Ectodermal cell (in vitro differentiated cells): ENCODE data around the gene FUOM.

Experiments
- H3K27ac ChIP-seq: 2 replicates; pipeline ENCODE4 v1.7.0; 2013; ENCODE audit warnings: mild to moderate bottlenecking, low read depth, low read length; ENCODE audit not compliant: insufficient read depth, poor library complexity, severe bottlenecking
- H3K27me3 ChIP-seq: 2 replicates; pipeline ENCODE4 v1.7.0; 2013; ENCODE audit warnings: mild to moderate bottlenecking, low read length; ENCODE audit not compliant: insufficient read depth, control insufficient read depth, poor library complexity, severe bottlenecking
- H3K36me3 ChIP-seq: one replicate; pipeline ENCODE4 v1.7.0; 2013; ENCODE audit warnings: low read length; ENCODE audit not compliant: control insufficient read depth, insufficient read depth
- H3K4me1 ChIP-seq: one replicate; pipeline ENCODE4 v1.7.0; 2013; ENCODE audit warnings: low read length; ENCODE audit not compliant: control insufficient read depth, insufficient read depth
- H3K4me3 ChIP-seq: 2 replicates; pipeline ENCODE4 v1.7.0; 2013; ENCODE audit warnings: low read depth, low read length, control low read depth; ENCODE audit not compliant: insufficient read depth
- H3K9me3 ChIP-seq: 2 replicates; pipeline ENCODE4 v1.7.0; 2013; ENCODE audit warnings: mild to moderate bottlenecking, low read length, moderate library complexity; ENCODE audit not compliant: control insufficient read depth
- WGBS, 2 experiments: methylation state at CpG; one replicate each; pipeline ENCODE4 v1.1.7; 2013; ENCODE audit warnings: missing lambda C conversion rate in 2 of 2; 5-methylcytosine and 5-hydroxymethylcytosine counted together

The FUOM gene

GRCh38 chr10:133397938-133398337, 40.1 kb upstream of the FUOM start:
- Histone ChIP-seq H3K27me3 (no peaks in the 10 kb centered on the region), H3K36me3 (peaks cover 41% of the 10 kb centered on the region), H3K27ac (no peak overlapping the region), H3K4me3 (no peak overlapping the region), H3K4me1 (peaks cover 3% of the 10 kb centered on the region), H3K9me3 (no peaks in the 10 kb centered on the region)
- WGBS, 2 experiments: 94 to 96% methylated on average over 7 of the region's 7 CpGs

GRCh38 chr10:133396035-133396624, 38.3 kb upstream of the FUOM start:
- Histone ChIP-seq H3K9me3 (no peaks in the 10 kb centered on the region), H3K4me1 (peaks cover 3% of the 10 kb centered on the region), H3K27ac (no peak overlapping the region), H3K27me3 (no peaks in the 10 kb centered on the region), H3K4me3 (no peak overlapping the region), H3K36me3 (peaks cover 27% of the 10 kb centered on the region)
- 96% methylated on average over 16 to 19 of the region's 19 CpGs for WGBS, 2 experiments

- H3K36me3 ChIP-seq: peaks cover 17% of the 10 kb centered on the region
- H3K4me1 ChIP-seq: peaks cover 3% of the 10 kb centered on the region
- peak overlapping the region; percentile 80 for H3K4me3 ChIP-seq
- no peaks in the 10 kb centered on the region for H3K9me3 ChIP-seq
- no peaks in the 10 kb centered on the region for H3K27me3 ChIP-seq
- 35 to 38% methylated on average over 21 of the region's 21 CpGs for WGBS, 2 experiments
- no peak overlapping the region for H3K27ac ChIP-seq
Measured at GRCh38 chr10:133394801-133395221, 37.0 kb upstream of the FUOM start.

- Histone ChIP-seq H3K4me3 (peak within 1 kb of the TSS; percentile 80), H3K9me3 (no peaks in the 10 kb centered on the region), H3K36me3 (peaks cover 16% of the 10 kb centered on the region), H3K27ac (peak within 1 kb of the TSS; percentile 76), H3K27me3 (no peaks in the 10 kb centered on the region), H3K4me1 (peaks cover 3% of the 10 kb centered on the region)
- whole genome bisulfite sequencing, 2 experiments: 0% methylated on average over 69 of the region's 69 CpGs
Measured at GRCh38 chr10:133394064-133394663, 36.3 kb upstream of the FUOM start, which contains the start of gene MTG1. TSS of gene MTG1 (plus strand) at chr10:133394157. CDS start at chr10:133394221, 64 bp downstream.

- no peak overlapping the region for H3K27ac ChIP-seq
- peak overlapping the region; percentile 80 for H3K4me3 ChIP-seq
- peaks cover 3% of the 10 kb centered on the region for H3K4me1 ChIP-seq
- H3K27me3 ChIP-seq: no peaks in the 10 kb centered on the region
- 36% methylated on average over 24 to 25 of the region's 27 CpGs for WGBS, 2 experiments
- no peaks in the 10 kb centered on the region for H3K9me3 ChIP-seq
- peaks cover 10% of the 10 kb centered on the region for H3K36me3 ChIP-seq
Measured at GRCh38 chr10:133393401-133394063, 35.7 kb upstream of the FUOM start.

GRCh38 chr10:133391761-133392518, 34.1 kb upstream of the FUOM start:
- H3K4me3 ChIP-seq: no peak overlapping the region
- no peak overlapping the region for H3K27ac ChIP-seq
- peaks cover 3% of the 10 kb centered on the region for H3K4me1 ChIP-seq
- H3K27me3 ChIP-seq: no peaks in the 10 kb centered on the region
- H3K36me3 ChIP-seq: peaks cover 6% of the 10 kb centered on the region
- H3K9me3 ChIP-seq: no peaks in the 10 kb centered on the region
- WGBS, 2 experiments: 93 to 94% methylated on average over 12 of the region's 12 CpGs

GRCh38 chr10:133391249-133391635, 33.4 kb upstream of the FUOM start:
- WGBS, 2 experiments: 94% methylated on average over 12 of the region's 12 CpGs
- no peak overlapping the region for H3K27ac ChIP-seq
- H3K27me3 ChIP-seq: no peaks in the 10 kb centered on the region
- H3K36me3 ChIP-seq: peaks cover 3% of the 10 kb centered on the region
- H3K9me3 ChIP-seq: no peaks in the 10 kb centered on the region
- peaks cover 3% of the 10 kb centered on the region for H3K4me1 ChIP-seq
- H3K4me3 ChIP-seq: no peak overlapping the region

- peaks cover 3% of the 10 kb centered on the region for H3K4me1 ChIP-seq
- no peaks in the 10 kb centered on the region for H3K36me3 ChIP-seq
- no peak overlapping the region for H3K27ac ChIP-seq
- 91 to 92% methylated on average over 19 of the region's 19 CpGs for WGBS, 2 experiments
- H3K4me3 ChIP-seq: no peak overlapping the region
- no peaks in the 10 kb centered on the region for H3K27me3 ChIP-seq
- no peaks in the 10 kb centered on the region for H3K9me3 ChIP-seq
Measured at GRCh38 chr10:133390597-133391248, 32.9 kb upstream of the FUOM start.

- no peaks in the 10 kb centered on the region for H3K27me3 ChIP-seq
- no peak overlapping the region for H3K4me3 ChIP-seq
- 94% methylated on average over 39 of the region's 39 CpGs for WGBS, 2 experiments
- H3K4me1 ChIP-seq: peaks cover 3% of the 10 kb centered on the region
- H3K36me3 ChIP-seq: no peaks in the 10 kb centered on the region
- H3K9me3 ChIP-seq: no peaks in the 10 kb centered on the region
- no peak overlapping the region for H3K27ac ChIP-seq
Measured at GRCh38 chr10:133388973-133389818, 31.4 kb upstream of the FUOM start.
